RCC 7860 (cell line): ENCODE results near the gene ZNF26.
A peak's percentile ranks its signal among the peaks of the same experiment; 100 is the strongest.
"Not testable (repeated sequence)": the region's sequence is repeated elsewhere in the genome, so short reads cannot be mapped to it uniquely, and the experiment has no call there.

Source experiments
- DNase-seq: peaks from one replicate; pipeline ENCODE4 v3.0.0-alpha.2; 2015; ENCODE audit warnings: low spot score
- FAIRE-seq: peaks from 2 replicates; lab custom pipeline; 2012; peaks lifted over from hg19 to GRCh38; lab: Jason Lieb, UNC

ZNF26 gene, protein sequence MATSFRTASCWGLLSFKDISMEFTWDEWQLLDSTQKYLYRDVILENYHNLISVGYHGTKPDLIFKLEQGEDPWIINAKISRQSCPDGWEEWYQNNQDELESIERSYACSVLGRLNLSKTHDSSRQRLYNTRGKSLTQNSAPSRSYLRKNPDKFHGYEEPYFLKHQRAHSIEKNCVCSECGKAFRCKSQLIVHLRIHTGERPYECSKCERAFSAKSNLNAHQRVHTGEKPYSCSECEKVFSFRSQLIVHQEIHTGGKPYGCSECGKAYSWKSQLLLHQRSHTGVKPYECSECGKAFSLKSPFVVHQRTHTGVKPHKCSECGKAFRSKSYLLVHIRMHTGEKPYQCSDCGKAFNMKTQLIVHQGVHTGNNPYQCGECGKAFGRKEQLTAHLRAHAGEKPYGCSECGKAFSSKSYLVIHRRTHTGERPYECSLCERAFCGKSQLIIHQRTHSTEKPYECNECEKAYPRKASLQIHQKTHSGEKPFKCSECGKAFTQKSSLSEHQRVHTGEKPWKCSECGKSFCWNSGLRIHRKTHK

DNA sequence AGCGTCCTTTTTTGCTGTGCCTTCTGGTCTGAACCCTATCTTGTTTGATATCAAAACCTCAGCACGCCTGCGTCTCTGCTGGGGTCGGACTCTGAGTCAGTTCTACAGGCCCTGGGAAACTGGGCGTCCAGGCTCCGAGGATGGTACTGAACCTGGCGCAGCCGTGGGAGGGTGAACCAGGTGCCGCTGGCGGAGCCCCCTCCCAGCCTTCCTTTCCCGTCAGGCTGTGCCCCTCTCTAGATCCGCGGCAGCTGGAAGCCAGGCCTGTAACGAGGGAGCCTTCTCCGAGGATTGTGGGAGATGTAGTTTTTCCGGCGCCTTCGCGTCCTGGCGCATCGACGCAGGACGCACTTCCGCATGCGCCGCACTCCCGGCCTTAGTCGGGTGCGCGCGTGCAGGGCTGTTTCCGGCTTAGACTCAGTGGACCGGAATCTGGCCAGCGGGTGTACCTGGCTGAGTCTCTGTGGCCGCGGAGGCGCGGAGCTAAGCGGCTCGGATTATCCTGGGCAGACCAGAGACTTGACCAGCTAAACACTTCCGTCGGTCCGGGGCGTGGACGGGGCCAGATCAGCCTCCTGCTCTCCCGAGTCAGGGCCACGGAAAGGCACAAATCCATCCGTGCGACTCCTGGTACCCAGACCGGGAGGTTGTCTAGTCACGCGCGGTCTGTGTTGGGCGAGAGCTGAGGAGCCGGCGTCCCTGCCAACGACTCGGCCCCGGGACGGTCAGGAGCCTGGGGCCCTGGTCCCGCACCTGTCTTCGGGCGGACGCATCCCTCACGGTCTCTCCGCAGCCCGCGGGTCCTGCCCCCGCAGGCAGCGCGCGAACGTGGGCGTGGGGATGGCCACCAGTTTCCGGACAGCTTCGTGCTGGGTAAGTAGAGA lies at the start of gene ZNF26:
Gene ZNF26 (plus strand): TSS at position 367 of the 884 bp plus-strand sequence. CDS start 474 bp downstream, at position 841.
- peak; percentile 76 for DNase-seq
- FAIRE-seq = peak; percentile 53

DNA sequence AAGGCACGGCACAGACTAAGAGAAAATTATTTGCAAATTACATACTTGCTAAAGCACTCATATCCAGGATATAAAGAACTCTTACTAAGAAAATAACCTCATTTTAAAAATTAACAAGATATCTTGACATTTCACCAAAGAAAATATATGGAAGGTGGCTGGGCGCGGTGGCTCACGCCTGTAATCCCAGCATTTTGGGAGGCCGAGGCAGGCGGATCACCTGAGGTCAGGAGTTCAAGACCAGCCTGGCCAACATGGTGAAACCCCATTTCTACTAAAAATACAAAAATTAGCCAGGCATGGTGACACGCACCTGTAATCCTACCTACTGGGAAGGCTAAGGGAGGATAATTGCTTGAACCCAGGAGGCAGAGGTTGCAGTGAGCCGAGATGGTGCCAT lies 49.2 kb upstream of the ZNF26 start:
- not testable (repeated sequence) for DNase-seq, FAIRE-seq

DNA sequence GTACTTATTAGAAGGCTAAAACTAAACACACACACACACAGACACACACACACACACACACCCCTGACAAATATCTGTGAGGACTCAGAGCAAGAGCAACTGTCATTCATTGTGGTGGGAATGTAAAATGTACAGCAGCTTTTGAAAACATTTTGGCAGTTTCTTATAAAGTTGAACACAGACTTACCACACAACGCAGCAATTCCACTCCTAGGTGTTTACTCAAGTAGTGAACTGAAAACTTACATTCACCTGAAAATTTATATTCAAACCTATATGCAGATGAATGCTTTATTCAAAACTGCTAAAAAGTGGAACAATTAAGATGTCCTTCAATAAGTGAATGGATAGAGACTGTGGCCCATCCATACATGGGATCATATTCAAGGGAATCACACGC lies 48.7 kb upstream of the ZNF26 start:
- DNase-seq = no peak
- no peak for FAIRE-seq

DNA sequence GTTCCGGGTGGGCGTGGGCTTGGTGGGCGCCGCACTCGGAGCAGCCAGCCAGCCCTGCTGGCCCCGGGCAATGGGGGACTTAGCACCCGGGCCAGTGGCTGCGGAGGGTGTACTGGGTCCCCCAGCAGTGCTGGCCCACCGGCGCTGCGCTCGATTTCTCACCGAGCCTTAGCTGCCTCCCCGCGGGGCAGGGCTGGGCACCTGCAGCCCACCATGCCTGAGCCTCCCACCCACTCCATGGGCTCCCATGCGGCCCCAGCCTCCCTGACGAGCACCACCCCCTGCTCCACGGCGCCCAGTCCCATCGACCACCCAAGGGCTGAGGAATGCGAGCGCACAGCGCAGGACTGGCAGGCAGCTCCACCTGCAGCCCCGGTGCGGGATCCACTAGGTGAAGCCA lies 47.4 kb upstream of the ZNF26 start:
- not testable (repeated sequence) for FAIRE-seq, DNase-seq

DNA sequence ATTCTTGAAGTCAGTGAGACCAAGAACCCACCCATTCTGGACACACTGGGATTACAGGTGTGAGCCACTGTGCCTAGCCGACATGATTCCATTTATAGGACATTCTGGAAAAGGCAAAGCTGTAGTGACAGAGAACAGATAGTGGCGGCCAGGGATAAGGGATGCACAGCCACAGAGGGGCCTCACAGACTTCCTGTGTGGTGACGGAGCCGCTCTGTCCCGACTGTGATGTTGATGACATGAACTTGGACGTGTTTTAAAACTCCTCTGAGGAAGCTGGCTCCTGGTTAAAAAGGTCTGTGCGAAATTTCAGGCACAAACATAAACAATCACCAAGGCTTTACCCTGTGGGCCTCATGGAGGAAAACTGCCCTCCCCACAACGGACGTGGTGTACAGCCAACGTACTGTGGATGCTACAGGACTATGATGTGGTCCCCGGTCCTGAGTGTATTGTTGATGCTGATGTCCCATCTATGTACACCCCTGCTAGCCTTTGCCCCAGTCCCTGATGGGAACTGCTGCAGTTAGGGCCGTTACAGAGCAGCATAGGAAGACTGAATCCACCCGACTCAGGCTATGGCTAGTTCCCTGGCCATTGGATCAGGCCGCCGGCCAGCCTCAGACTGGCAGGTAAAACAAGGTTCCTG lies 46.0 kb upstream of the ZNF26 start:
- DNase-seq (no peak), FAIRE-seq (no peak)

DNA sequence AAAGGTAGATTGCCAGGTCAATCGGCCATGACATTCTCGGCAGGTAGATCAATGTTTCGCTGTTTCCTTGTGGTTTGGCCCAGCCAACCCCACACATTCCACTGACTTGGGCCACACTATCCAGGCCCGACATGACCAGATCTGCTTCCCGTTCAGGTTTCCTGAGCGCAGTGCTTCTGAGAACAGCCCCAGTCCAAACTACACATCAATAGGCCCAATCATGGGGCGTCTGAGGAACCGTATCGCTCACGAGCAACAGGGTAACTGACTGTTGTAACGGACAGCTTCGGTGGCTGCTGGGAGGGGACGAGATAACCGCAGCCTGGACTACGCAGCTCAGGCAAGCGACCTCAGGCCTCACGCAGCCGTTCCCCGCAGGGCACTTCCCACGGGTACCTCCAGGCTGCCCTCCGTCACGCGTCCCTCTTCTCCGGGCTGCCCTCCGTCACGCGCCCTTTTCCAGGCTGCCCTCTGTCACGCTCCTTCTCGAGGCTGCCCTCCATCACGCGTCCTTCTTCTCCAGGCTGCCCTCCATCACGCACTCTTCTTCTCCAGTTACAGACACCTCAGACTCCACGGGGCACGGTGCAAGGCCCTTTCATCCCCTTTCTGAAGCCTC lies 44.7 kb upstream of the ZNF26 start:
- DNase-seq (no peak), FAIRE-seq (no peak)

DNA sequence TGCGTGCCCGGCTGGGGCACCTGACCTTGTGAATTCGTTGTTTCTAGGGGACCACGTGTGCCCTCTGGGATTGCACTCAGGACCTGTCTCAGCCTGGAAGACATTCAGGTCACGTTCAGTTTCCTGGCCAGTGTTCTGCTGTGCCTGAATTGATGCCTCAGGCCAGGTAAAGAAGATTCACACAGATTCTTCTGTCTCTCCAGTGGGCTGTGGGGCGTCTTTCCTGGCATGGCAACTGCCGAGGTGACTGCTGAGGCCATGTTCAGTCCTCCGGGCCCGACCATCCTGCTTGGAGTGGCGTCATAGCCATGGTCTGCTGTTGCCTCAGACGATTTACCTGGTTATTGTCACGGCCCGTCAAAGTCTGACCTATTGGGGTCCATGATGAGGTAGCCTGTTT lies 43.6 kb upstream of the ZNF26 start:
- FAIRE-seq = no peak
- DNase-seq = no peak

DNA sequence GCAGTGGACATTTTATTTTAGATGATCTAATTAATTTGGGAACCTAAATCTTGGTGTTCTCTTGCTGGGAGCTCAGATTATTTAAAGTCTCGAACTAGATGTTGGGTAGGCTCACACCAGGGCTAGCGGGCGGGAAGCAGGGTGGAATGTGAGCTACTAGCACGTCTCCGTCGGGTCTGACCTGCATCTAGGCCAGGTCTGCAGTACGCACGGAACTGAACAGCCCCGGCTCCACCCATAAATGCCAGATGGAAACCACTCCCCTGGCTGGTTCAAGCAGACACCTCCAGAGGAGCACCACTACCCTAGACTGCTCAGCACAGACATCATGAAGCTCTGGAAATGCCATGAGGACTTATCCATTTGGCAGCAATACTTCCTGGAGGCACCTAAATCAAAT lies 40.4 kb upstream of the ZNF26 start:
- DNase-seq (no peak), FAIRE-seq (no peak)

DNA sequence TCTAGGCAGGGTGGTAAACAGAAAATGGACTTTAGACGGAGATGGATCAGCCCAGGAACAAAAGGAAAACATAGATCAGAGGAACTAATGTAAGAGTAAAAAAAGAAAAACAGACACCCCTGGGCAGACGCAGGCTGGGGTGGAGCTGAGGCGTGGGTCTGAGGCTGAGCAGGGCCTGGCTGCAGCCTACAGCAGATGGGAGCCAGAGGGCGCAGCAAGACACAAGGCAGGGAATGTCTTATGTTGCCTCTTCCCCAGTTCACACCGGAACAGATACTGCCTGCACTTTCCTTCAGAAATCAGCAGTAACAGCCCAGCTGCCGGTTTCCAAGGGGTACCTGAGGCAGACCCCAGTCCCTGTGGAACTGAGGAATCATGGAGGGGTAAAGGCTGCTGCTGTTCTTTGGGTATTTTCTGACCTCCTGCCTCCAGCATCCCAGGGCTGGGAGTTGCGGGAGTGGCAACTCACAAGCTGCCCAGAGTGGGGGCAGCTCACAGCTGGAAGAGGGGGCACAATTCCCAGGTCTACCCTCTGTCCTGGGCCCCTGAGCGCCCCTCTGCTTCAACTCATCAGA lies 39.8 kb upstream of the ZNF26 start:
- DNase-seq (no peak), FAIRE-seq (no peak)

DNA sequence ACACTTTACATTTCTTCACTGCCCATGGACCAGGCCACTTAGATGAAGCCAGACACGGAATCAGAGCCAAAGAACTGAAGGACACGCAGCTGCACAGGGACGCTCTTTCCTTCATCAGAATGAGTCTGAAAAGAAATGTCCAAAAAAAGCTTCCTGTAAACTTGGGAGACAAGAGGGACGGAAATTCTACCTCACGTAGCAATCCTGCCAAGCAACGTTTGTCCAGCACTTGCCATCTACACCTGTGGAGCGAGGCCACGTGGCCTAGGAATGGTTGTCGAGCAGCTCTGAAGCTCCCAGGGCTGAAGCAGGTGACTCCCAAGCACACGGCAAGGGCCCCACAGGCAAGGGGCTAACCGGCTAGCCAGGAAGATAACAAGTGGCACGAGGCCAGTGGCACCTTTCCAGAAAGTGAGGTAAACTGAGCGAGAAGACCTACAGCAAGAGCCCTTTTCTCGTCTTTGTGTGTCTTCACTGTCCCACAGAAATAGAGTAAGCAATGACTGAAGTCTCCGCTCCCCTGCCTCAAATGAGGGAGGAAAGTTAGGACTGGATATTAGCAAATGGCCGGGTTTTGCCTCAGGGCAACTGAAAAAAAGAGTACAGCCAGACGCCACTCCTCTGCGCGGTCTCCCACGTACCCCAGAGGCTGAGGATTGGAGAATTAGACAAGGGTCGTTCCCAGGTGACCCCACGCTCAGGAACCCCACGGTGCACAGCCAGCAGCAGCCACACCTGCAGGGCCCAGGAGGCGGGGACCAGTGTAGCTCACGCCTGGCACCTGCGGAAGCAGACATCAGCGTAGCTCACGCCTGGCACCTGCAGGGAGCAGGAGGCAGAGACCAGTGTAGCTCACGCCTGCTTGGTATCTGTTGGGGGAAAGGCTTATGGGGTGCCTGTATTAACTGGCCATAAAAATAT lies 37.8 kb upstream of the ZNF26 start:
- no peak for DNase-seq

DNA sequence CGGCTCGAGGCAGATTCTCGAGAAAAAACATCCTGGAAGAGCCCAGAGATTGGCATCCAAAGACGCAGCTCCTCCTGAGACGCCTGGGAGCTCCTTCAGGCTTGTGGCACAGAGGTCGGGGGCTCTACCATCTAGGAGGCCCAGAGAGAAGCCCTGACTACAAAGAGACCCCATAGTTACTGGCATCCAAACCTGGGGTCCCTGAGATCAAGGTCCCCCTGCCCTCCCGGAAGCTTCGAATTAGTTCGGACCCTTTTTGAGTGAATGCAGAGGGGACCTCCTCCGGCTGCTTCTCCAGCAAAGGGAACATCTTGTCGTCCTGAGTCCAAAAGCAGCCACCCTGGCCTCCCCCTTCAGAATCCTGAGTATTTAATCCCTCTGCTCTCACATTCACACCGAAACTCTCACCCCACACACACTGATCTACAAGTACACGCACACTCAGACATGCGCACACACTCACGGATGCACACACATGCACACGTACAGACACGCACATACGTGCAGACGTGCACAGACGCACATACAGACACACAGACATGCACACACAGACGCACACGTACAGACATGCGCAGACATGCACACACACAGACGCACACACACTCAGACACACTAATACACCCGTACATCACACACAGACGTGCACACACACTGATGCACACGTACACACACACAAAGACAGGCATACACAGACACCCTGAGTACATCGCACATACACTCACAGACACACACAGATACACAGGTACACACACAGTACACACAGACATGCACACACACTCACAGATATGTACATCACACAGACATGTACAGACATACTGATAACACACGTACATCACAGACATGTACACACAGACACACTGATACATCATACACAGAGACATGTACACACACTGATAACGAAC lies 36.0 kb upstream of the ZNF26 start:
- FAIRE-seq = no peak
- DNase-seq = no peak

More for the DNA sequence above, 37.8 kb upstream of the ZNF26 start:
- FAIRE-seq = no peak

DNA sequence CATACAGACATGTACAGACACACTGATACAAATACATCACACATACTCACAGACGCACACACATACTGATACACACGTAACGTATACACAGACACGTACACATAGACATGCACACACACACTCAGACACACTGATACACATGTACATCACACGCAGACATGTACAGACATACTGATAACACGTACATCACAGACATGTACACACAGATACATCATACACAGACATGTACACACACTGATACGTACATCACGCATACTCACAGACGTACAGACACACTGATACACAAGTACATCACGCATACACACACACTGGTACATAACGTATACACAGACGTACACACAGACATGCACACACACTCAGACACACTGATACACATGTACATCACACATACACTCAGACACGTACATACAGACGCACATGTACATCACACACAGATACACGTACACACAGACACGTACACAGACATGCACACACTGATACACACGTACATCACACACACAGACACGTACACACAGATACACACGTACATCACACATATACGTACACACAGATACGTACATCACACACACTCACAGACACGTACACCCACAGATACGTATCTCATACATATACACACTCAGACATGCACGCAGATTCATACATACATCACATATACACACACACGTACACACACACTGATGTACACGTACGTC lies 35.2 kb upstream of the ZNF26 start:
- DNase-seq (no peak), FAIRE-seq (no peak)

DNA sequence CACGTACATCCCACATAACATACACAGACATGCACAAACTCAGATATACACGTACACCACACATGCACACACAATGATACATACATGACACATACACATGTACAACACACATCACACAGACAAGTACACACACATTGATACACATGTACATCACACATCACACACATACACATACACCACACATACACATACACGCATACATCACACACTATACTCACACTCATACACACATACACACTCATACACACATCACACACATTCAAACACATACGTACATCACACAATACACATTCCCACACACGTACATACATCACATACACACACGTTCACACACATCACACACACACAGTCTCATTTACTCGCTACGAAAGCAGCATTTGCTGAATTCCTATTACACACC lies 34.5 kb upstream of the ZNF26 start:
- FAIRE-seq = no peak
- DNase-seq = no peak

DNA sequence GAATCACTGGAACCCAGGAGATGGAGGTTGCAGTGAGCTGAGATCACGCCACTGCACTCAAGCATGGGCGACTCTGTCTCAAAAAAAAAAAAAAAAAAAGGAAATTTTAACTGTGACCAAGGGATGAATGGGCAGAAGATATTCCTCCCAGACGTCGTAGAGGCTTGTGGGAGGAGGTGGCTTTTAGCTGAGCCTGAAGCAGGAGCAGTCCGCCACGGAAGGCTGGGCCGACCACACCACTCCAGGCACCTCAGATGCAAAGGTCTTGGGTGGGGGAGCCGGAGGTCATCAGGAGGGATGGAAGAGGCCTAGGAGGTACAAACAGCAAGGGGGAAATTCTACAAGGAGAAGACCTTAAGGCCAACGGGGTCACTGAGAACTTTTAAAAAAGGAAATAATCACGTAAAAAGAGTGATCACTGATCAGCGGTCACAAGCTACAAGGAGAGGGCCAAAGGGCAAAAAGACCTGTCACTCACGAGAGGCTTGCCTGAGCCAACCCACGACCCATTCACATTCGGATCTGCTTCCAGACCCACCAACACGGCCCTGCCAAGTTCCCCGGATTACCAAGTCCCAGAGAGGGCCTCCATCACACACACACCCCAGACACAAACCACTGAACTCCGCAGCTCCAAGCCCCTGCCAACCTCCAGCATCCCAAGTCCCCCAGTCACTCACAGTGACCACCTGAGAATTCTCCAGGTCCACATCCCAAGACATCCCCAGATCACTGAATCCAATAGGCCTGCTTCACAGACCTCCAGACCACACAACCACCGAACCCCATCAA lies 33.6 kb upstream of the ZNF26 start:
- DNase-seq (no peak), FAIRE-seq (no peak)

DNA sequence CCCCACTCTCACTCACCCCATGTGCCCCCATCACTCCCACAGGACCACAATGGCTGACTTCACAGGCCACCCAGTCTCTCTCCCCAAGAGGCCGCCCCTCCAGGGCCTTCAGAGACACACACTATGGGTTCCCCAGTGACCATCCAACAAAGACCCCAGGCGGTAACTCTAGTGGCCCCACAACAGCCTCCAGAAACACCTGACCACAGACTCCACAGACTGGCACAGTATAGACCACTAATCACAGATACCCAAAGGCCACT lies 33.1 kb upstream of the ZNF26 start:
- no peak for DNase-seq
- FAIRE-seq = no peak

DNA sequence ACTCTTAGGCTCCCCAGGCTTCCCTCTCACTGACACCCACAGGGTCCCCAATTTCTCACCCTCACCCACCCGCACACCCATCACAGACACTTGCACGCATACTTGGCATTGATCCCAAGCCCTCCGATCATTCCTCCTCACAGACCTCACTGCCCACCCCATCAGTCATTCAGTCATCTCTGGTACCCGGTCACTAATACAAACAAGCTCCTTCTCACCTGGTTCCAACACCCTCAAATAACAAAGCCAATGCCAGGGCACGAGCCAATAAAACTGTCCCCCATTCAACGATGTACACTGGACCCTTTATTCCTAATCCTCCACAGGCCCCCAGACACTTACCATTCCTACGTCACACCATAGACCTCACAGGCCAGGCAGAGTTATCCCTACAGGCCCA lies 32.4 kb upstream of the ZNF26 start:
- FAIRE-seq (no peak), DNase-seq (no peak)

DNA sequence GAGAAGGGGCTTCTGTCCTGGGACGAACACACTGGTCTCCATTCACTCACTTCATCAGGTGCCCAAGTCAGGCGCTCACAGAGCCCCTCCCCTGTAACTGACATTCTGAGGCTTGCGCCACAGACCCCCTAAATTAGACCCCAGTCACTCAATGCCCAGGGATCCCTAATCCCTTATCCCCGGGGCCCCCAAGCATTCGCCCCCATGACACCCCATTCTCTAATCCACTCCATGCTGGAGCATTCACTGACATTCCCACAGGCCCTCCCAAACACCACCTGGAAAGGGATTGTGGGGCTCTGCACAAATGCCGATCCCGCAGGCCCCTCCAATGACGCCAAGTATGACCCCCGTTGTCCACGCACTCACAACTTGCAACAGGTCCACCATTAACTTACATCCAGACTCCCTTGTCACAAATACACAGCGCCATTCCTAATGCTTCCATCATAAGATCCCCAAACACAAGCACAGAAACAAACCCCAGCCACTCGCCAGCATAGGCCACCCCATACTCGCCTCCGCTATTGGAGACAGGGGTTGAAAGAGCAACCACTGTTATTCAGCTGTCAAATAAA lies 31.6 kb upstream of the ZNF26 start:
- DNase-seq (no peak), FAIRE-seq (no peak)
